Measurements from ENCODE around the gene STOX2. TPM values are rescaled to one million over a fixed set of nuclear protein-coding genes. Genes with fewer than 3 reads are reported as not detected.

Gene STOX2
- polyA plus RNA-seq, 1 experiment = 2.4 TPM

- no peak for TF ChIP-seq CTCF (IDR thresholded peaks at IDR 0.05; ENCODE audit: low read depth, low read length)
- H3K27ac ChIP-seq (ENCODE audit: low read depth, low read length) = no peak overlapping the region
- DNase-seq (ENCODE audit: low read depth, low spot score) = no peak
- ChIA-PET POLR2A (no interaction called here), CTCF (no interaction called here)
- no peaks in the 10 kb centered on the region for H3K27me3 ChIP-seq (ENCODE audit: control insufficient read depth, insufficient read depth, low read length)
- H3K4me3 ChIP-seq (ENCODE audit: low read depth, low read length) = no peak overlapping the region
- no peaks in the 10 kb centered on the region for H3K9me3 ChIP-seq (ENCODE audit: control insufficient read depth, insufficient read depth, low read length)
Observed at GRCh38 chr4:183934761-183935160, 29.7 kb downstream of the STOX2 start.

- Histone ChIP-seq H3K9me3 (ENCODE audit: control insufficient read depth, insufficient read depth, low read length) (no peaks in the 10 kb centered on the region), H3K27me3 (ENCODE audit: control insufficient read depth, insufficient read depth, low read length) (no peaks in the 10 kb centered on the region), H3K4me3 (ENCODE audit: low read depth, low read length) (no peak overlapping the region), H3K27ac (ENCODE audit: low read depth, low read length) (no peak overlapping the region)
- CTCF ChIA-PET = no interaction called here
- POLR2A ChIA-PET = no interaction called here
- TF ChIP-seq CTCF (IDR thresholded peaks at IDR 0.05; ENCODE audit: low read depth, low read length) = no peak
- no peak for DNase-seq (ENCODE audit: low read depth, low spot score)
Observed at GRCh38 chr4:183935355-183936005, 30.4 kb downstream of the STOX2 start.

- DNase-seq (ENCODE audit: low read depth, low spot score) = no peak
- Histone ChIP-seq H3K9me3 (ENCODE audit: control insufficient read depth, insufficient read depth, low read length) (no peaks in the 10 kb centered on the region), H3K27ac (ENCODE audit: low read depth, low read length) (no peak overlapping the region), H3K4me3 (ENCODE audit: low read depth, low read length) (no peak overlapping the region), H3K27me3 (ENCODE audit: control insufficient read depth, insufficient read depth, low read length) (no peaks in the 10 kb centered on the region)
- POLR2A ChIA-PET = no interaction called here
- CTCF ChIA-PET = no interaction called here
- TF ChIP-seq CTCF (IDR thresholded peaks at IDR 0.05; ENCODE audit: low read depth, low read length) = no peak
Observed at GRCh38 chr4:183936047-183936446, 30.9 kb downstream of the STOX2 start.

GRCh38 chr4:183936574-183937345, 31.7 kb downstream of the STOX2 start:
- ChIA-PET POLR2A (no interaction called here), CTCF (no interaction called here)

More at GRCh38 chr4:183936574-183937345, 31.7 kb downstream of the STOX2 start:
- DNase-seq (ENCODE audit: low read depth, low spot score) = no peak
- H3K9me3 ChIP-seq (ENCODE audit: control insufficient read depth, insufficient read depth, low read length) = no peaks in the 10 kb centered on the region
- H3K4me3 ChIP-seq (ENCODE audit: low read depth, low read length) = no peak overlapping the region
- H3K27me3 ChIP-seq (ENCODE audit: control insufficient read depth, insufficient read depth, low read length) = no peaks in the 10 kb centered on the region
- no peak for TF ChIP-seq CTCF (IDR thresholded peaks at IDR 0.05; ENCODE audit: low read depth, low read length)
- H3K27ac ChIP-seq (ENCODE audit: low read depth, low read length) = no peak overlapping the region
